Activated CD4-positive, alpha-beta T cell treated with anti-CD3 and anti-CD28 coated beads, Interleukin-2, amount 10 ng/mL, durations not matched to agents 7 days and 5 days (primary cell): ENCODE data around the gene CMTR1. TPM values are rescaled to one million over a fixed set of nuclear protein-coding genes. Genes with fewer than 3 reads are reported as not detected.

ENCODE experiments used
- CTCF ChIA-PET: fragments of 350-600 bp; sonication (Branson Sonifier 250); formaldehyde crosslinking; loops from one replicate; lab custom pipeline; 2021; ENCODE audit warnings: antibody characterized with exemption; lab: Charles Lee
- POLR2A ChIA-PET: fragments of 350-600 bp; sonication (Branson Sonifier 250); formaldehyde crosslinking; loops from one replicate; lab custom pipeline; 2021; ENCODE audit warnings: antibody characterized with exemption; lab: Charles Lee
- DNase-seq: peaks from one replicate; pipeline ENCODE4 v3.0.0-alpha.2; 2020
- H3K27ac Mint-ChIP-seq: one replicate; pipeline ENCODE4 v1.8.0; 2021; ENCODE audit warnings: mild to moderate bottlenecking, moderate library complexity, mixed read lengths
- H3K27me3 Mint-ChIP-seq: one replicate; pipeline ENCODE4 v1.8.0; 2021; ENCODE audit warnings: mixed read lengths
- H3K36me3 Mint-ChIP-seq: one replicate; pipeline ENCODE4 v1.8.0; 2021; ENCODE audit warnings: low read depth, mixed read lengths
- H3K4me1 Mint-ChIP-seq: one replicate; pipeline ENCODE4 v1.8.0; 2021; ENCODE audit warnings: mixed read lengths
- H3K4me3 Mint-ChIP-seq: one replicate; pipeline ENCODE4 v1.8.0; 2021; ENCODE audit warnings: mild to moderate bottlenecking, moderate library complexity, mixed read lengths
- H3K9me3 Mint-ChIP-seq: one replicate; pipeline ENCODE4 v1.8.0; 2021; ENCODE audit warnings: mixed read lengths
- total RNA-seq, 2 experiments: library from RNA; stranded (reverse); gene quantifications; one replicate each; pipeline ENCODE4 v1.2.3, GENCODE V29; 2021

Gene CMTR1
- total RNA-seq, 2 experiments from 2014 or later, result 90.9 to 92.5 TPM

DNA sequence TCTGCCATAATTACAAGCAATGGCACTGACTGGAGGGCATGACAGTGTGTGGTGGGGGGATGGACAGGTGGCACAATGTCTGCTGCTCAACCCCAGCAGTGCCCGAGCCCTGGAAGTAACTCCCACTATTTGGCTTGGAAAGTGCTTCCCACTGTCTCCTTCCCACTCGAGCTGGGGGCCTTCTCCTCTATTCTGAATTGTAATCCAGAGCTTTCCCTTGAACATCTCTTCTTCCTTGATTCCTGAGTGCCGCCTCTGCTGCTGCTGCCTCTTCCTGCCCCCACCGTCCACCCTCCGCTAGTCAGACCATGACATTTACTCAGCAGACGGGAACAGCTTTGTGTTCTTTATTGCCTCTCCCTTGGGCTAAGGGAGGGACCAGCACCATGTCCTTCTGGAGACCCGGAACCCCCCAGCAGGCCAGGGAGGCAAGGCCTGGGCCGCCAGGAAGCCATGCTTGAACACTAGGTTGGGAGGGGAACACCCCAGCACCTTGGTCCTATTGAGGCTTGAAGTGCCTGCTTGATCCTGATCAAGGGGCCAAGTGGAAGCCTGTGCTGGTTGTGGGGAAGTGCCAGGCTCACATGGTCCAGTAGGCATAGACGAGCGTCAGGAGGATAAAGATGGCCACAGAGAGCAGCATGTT lies 49.7 kb downstream of the CMTR1 start:
- Mint-ChIP-seq H3K27me3 (no peaks in the 10 kb centered on the region), H3K4me1 (peaks cover 4% of the 10 kb centered on the region), H3K4me3 (no peak overlapping the region), H3K36me3 (peaks cover 31% of the 10 kb centered on the region), H3K9me3 (no peaks in the 10 kb centered on the region), H3K27ac (no peak overlapping the region)
- CTCF ChIA-PET, result interaction anchor here (0.8 kb wide), 1 partner anchor 23 kb away, joined by 3 read pairs; no protein-coding TSS in a partner anchor
- POLR2A ChIA-PET, result no interaction called here
- DNase-seq, result no peak

DNA sequence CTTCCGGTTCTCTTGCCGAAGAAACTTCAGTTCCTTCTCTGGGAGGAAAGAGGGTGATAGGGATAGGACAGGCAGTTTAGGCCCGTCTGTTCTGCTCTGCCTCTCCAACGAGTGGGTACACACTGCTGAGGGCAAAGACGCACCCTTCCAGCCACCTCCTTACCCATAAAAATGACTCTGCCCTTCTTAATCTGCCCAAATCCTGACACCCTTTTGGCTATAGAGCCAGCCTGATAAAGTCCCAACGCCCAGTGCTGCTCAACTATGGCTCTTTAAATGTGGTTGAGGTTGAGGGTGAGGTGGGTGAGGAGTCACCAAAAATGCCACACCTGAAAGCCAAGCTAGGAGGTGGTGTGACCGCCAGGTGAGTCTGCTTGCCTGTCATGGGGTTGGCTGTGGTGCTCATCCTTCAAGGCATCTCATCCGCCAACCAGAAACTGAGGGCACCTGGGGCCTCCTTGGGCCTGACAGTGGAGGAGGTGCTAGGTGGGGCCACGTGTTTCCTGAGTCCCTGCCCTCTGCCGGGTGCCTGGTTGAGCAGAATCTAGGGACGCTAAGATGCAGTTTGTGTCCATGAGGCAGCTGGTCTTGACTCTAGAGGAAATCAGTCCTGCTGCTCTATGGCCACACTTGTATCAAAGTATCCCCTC lies 50.4 kb downstream of the CMTR1 start:
- Mint-ChIP-seq H3K9me3 (no peaks in the 10 kb centered on the region), H3K27me3 (no peaks in the 10 kb centered on the region), H3K27ac (no peak overlapping the region), H3K4me3 (no peak overlapping the region), H3K36me3 (peaks cover 29% of the 10 kb centered on the region), H3K4me1 (peaks cover 11% of the 10 kb centered on the region)
- DNase-seq, result no peak
- ChIA-PET POLR2A (no interaction called here), CTCF (interaction anchor here (1.2 kb wide), 1 partner anchor 19 kb away, joined by 3 read pairs; no protein-coding TSS in a partner anchor)

DNA sequence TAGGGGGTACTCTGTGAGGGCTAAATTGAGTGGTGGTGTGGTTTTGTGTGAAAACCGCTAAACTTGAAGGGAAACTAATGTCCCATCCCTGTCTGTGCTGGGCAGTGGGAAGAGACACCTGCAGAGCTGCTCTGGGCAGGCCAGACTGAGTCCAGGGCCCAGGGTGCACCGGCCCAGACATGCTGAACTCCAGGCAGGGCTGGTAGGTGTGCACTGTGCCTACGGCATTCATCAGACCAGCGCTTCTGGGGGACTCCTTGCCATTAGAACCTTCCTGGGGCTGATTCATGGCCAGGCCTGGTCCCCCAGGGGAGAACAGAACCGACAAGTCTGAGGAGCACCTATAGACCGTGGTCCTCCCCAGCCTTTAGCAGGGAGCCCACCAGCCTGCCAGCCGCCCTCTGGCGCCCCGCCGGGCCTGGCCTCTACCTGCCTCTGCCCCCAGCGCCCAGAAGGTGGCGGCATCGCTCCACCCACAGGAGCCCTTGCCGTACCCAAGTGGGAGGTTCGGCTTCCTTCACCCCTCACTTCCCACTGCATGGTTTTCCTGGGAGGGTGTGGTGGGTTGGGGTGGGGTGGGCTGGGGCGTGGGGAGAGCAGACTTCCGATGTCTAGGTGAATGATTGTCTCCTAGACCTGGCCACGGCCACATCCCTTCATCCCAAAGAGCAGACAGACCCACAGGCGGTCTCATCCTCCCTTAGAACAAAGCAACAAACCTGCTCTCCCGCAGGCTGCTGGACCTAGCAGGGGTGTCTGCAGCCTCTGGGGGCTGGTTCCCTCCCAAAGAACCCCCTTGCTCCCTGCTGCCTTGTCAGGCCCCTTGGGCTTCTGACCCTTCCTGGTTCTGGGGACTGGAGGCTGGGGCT lies 51.1 kb downstream of the CMTR1 start:
- Mint-ChIP-seq H3K4me1 (peaks cover 18% of the 10 kb centered on the region), H3K4me3 (no peak overlapping the region), H3K9me3 (no peaks in the 10 kb centered on the region), H3K27me3 (no peaks in the 10 kb centered on the region), H3K36me3 (peaks cover 25% of the 10 kb centered on the region), H3K27ac (no peak overlapping the region)
- CTCF ChIA-PET, result interaction anchor here (0.7 to 1.2 kb wide), 3 partner anchors 10 to 46 kb away, joined by 3 to 4 read pairs (median 3); no protein-coding TSS in a partner anchor
- DNase-seq, result peak; percentile 73
- POLR2A ChIA-PET, result no interaction called here

DNA sequence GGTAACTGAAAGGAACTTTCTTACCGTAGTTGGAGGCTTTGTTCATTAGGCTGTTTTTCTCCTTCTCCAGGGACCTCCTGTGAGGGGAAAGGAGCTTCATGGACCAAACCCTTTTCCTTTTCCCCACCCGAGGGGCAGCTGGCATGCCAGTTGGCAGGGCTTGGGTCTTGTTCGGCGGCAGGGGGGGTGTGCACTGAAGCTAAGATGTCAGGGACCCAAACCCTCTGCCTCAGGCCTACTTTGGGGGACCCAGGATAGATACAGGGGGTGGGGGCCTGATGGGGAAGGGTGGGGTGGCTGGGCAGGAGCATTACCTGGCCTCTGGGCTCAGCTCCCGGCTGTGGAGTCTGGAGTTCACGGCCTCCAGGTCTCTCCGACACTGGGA lies 51.8 kb downstream of the CMTR1 start:
- Mint-ChIP-seq H3K4me3 (no peak overlapping the region), H3K27me3 (no peaks in the 10 kb centered on the region), H3K27ac (no peak overlapping the region), H3K36me3 (peaks cover 25% of the 10 kb centered on the region), H3K4me1 (peaks cover 22% of the 10 kb centered on the region), H3K9me3 (no peaks in the 10 kb centered on the region)
- CTCF ChIA-PET, result interaction anchor here (0.7 to 1.5 kb wide), 4 partner anchors 10 to 208 kb away, joined by 3 to 4 read pairs (median 3); no protein-coding TSS in a partner anchor
- POLR2A ChIA-PET, result no interaction called here
- no peak for DNase-seq

DNA sequence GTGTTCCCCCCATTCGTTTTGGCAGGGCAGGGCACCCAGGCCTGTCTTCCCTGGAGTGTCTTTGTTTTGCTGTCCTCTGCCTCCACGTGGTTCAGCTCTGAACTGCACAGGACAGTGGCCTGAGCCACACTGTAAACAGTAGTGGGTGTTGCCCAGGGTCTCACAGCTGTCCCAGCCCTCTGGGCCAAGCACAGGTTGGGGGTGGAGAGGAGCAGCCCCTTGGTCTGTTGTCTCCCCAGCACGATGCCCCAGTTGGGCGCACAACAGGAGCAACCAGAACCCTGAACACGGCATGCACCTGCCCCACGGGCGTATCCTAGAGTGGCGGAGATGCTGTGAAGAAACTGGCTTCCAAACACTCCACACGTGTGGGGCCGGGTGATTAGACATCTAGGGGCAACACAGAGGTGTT lies 52.3 kb downstream of the CMTR1 start:
- POLR2A ChIA-PET, result no interaction called here
- H3K4me1 Mint-ChIP-seq, result peaks cover 27% of the 10 kb centered on the region
- CTCF ChIA-PET, result interaction anchor here (0.7 to 1.5 kb wide), 4 partner anchors 10 to 207 kb away, joined by 3 to 4 read pairs (median 3); no protein-coding TSS in a partner anchor
- H3K4me3 Mint-ChIP-seq, result no peak overlapping the region
- H3K9me3 Mint-ChIP-seq, result no peaks in the 10 kb centered on the region
- no peaks in the 10 kb centered on the region for H3K27me3 Mint-ChIP-seq
- no peak overlapping the region for H3K27ac Mint-ChIP-seq
- peaks cover 25% of the 10 kb centered on the region for H3K36me3 Mint-ChIP-seq
- no peak for DNase-seq

DNA sequence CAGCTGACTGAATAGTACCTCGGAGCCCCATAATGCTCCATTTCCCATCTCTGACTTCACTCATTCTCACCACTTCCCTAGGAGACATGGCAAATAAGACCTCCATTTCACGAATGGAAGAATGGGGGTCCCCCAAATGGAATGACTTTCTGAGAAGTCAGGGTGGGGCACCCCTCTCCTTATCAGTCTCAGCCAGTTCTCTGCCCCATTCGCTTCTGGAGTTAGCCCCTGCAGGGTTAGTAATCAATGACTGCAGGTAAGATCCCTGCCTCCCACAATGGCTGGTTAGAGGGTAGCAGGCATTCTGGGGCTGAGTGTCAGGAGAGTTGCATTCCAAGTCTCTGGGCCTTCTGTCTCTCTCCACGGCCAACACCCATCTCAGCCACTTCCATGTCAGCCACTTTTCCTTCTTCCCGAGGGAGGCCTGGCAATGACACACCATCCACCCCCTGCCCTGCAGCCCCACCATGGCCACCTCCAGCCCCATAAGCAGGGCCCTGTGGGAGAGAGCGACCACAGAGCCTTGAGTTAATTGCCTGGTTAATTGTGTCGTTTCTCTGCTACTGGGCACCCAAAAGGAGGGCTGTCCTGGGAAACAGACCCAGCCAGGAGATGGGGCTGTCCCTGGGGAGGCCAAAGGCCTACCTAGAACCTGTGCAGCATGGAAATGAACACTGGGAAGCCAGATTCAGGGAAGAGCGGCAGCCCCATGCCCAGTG lies 53.3 kb downstream of the CMTR1 start:
- DNase-seq, result no peak
- POLR2A ChIA-PET, result no interaction called here
- Mint-ChIP-seq H3K27ac (no peak overlapping the region), H3K27me3 (no peaks in the 10 kb centered on the region), H3K9me3 (no peaks in the 10 kb centered on the region), H3K36me3 (peaks cover 20% of the 10 kb centered on the region), H3K4me3 (no peak overlapping the region), H3K4me1 (peaks cover 29% of the 10 kb centered on the region)
- CTCF ChIA-PET, result interaction anchor here (1.5 kb wide), 1 partner anchor 9 kb away, joined by 3 read pairs; no protein-coding TSS in a partner anchor

DNA sequence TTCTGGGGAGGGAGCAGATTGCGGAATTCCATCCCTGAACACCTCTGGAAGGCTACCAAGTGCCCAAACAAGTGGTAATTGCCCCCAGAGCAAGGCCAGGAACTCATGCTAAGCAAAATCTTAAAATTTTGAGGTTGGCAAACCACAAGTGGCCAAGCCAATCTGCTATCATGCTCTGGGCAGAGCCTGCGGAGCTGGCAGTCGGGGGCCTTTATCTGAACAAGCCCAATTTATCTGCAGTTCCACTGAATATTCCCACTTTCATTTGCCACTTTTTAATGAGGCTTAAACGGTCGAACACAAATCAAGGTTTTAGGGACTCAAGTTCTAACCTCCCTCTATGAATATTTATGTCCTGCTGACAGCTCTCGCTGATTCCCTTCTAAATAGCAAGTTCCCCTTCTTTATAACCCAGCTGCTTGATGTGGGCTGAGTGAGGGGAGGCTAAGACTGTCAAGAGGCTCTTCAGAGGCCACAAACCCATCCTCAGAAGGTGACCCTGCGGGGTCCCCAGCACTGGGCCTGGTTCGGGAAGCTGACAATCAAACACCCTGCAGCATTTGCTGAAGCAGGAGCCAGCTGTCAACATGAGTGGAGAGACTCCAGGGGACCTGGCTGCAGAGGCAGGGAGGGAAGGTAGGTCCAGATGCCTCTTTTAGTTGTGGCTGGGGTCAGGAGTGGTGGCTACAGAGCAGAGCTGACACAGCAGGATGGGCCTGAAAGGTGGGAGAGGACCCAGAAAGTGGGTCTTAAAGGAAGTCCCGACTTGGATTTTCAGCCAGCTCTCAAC lies 54.8 kb downstream of the CMTR1 start:
- Mint-ChIP-seq H3K9me3 (no peaks in the 10 kb centered on the region), H3K36me3 (peaks cover 11% of the 10 kb centered on the region), H3K27ac (peak overlapping the region; percentile 32), H3K4me3 (no peak overlapping the region), H3K27me3 (no peaks in the 10 kb centered on the region), H3K4me1 (peaks cover 40% of the 10 kb centered on the region)
- ChIA-PET POLR2A (interaction anchor here (0.6 kb wide), 1 partner anchor 309 kb away, joined by 4 read pairs; no protein-coding TSS in a partner anchor), CTCF (interaction anchor here (1.1 to 1.6 kb wide), 2 partner anchors 18 to 68 kb away, joined by 4 to 6 read pairs; no protein-coding TSS in a partner anchor)
- no peak for DNase-seq

DNA sequence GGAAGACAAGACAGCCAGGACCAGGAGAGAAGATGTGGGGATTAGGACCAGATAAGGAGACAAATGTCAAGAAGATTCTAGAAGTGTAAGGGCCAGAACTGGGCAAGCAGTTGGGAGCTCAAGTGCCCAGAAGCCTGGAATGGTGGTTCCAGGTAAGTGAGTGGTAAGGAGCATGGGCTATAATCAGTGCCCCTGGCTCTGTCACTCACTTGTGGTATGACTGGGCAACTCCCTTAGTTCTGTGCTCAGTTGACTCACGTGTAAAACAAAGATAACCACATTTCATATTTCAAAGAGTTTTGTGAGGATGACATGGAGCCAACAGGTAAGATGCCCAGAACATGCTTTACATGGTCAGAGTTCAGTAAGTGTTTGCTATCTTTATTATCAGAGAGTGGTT lies 55.5 kb downstream of the CMTR1 start:
- H3K9me3 Mint-ChIP-seq, result no peaks in the 10 kb centered on the region
- H3K36me3 Mint-ChIP-seq, result peaks cover 9% of the 10 kb centered on the region
- H3K27me3 Mint-ChIP-seq, result no peaks in the 10 kb centered on the region
- H3K4me3 Mint-ChIP-seq, result no peak overlapping the region
- DNase-seq, result no peak
- H3K27ac Mint-ChIP-seq, result peak overlapping the region; percentile 32
- H3K4me1 Mint-ChIP-seq, result peaks cover 37% of the 10 kb centered on the region
- CTCF ChIA-PET, result interaction anchor here (1.1 to 1.6 kb wide), 2 partner anchors 17 to 67 kb away, joined by 4 to 6 read pairs; no protein-coding TSS in a partner anchor
- POLR2A ChIA-PET, result no interaction called here

DNA sequence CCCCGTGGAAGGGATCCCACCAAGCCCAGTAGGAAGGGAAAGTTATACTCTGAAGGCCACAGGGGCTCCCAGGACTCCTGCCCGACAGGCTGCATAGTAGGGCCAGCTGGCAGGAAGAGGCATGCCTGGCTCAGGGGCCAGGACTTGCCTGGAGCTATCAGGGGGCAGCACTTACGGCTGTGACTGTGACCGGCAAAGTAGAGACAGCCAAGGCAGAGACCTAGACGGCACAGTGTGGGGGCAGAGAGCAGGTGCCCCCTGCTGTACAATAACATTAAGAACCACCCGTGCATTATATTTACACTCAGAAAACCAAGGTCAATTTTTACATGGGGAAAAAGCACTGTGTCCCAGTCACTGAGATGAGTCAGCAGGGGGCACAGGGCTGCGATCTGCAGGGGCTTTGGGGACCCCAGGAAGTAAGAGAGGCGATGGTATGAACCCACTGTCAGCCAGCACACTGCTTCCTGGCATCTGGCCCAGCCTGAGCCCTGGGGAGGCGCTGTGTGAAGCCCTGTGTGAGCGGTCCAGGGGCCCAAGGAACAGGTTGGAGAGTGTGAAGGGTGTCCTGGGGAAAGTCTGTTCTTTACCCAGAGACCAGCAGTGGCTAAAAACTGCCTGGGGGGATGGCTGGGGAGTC lies 56.8 kb downstream of the CMTR1 start:
- CTCF ChIA-PET, result interaction anchor here (1.0 to 3.4 kb wide), 2 partner anchors 16 to 49 kb away, joined by 3 to 9 read pairs; no protein-coding TSS in a partner anchor
- Mint-ChIP-seq H3K36me3 (peaks cover 11% of the 10 kb centered on the region), H3K27me3 (no peaks in the 10 kb centered on the region), H3K27ac (peak overlapping the region; percentile 28), H3K9me3 (no peaks in the 10 kb centered on the region), H3K4me1 (peaks cover 39% of the 10 kb centered on the region), H3K4me3 (no peak overlapping the region)
- POLR2A ChIA-PET, result no interaction called here
- DNase-seq, result no peak

DNA sequence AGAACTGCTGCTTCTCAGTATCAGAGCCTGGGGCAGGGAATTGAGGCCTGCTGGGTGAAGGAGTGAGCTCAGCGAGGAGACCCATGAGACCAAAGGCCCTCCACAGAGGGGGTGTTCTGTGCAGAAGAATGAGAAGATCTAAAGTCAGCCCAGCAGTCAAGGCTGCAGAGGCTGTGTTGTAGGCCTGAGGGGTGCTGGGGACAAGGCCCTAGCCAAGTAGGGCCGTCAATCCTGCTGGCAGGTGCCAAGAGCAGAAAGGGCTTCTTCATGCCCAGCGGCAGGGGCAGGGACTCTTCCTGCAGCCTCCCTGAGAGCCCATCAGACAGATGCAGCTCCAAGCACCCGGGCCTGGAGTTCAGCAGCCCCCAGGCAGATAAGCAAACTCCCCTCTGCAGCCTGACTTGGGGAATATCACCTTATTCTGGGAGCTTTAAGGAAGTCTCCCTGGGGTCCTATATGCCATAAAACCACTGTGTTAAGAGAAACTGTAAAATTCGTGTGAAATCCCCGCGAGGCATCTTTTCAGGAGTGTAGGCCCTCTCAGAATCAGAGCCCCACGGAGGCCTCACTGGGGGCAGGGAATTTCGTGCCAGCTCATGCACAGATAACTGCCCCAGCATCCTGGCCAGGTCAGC lies 57.6 kb downstream of the CMTR1 start:
- Mint-ChIP-seq H3K27me3 (no peaks in the 10 kb centered on the region), H3K4me1 (peaks cover 46% of the 10 kb centered on the region), H3K36me3 (peaks cover 9% of the 10 kb centered on the region), H3K9me3 (no peaks in the 10 kb centered on the region), H3K27ac (peak overlapping the region; percentile 28), H3K4me3 (no peak overlapping the region)
- no peak for DNase-seq
- CTCF ChIA-PET, result interaction anchor here (1.0 to 3.4 kb wide), 5 partner anchors 13 to 48 kb away, joined by 3 to 9 read pairs (median 3); no protein-coding TSS in a partner anchor
- POLR2A ChIA-PET, result no interaction called here
